ENCODE results near the gene KAT2A. TPM values are rescaled to one million over a fixed set of nuclear protein-coding genes. Genes with fewer than 3 reads are reported as not detected.

KAT2A gene
- total RNA-seq, 4 donors from 2014 or later: 36.3 to 107 (median 57.1) TPM

- H3K27ac ChIP-seq: no peak within 1 kb of the TSS
- H3K4me1 ChIP-seq: peaks cover 38% of the 10 kb centered on the region
- no peaks in the 10 kb centered on the region for H3K9me3 ChIP-seq
- DNase-seq (ENCODE audit: low spot score in 2 of 2): no peak
- peaks cover 32% of the 10 kb centered on the region for H3K36me3 ChIP-seq
- no peak for TF ChIP-seq CTCF (IDR thresholded peaks at IDR 0.05)
- no peak for TF ChIP-seq EP300 (IDR thresholded peaks at IDR 0.05)
- TF ChIP-seq POLR2A (IDR thresholded peaks at IDR 0.05): no peak
- TF ChIP-seq POLR2AphosphoS5 (IDR thresholded peaks at IDR 0.05): no peak
- H3K4me3 ChIP-seq: peak within 1 kb of the TSS; percentile 25
- no peaks in the 10 kb centered on the region for H3K27me3 ChIP-seq
- 54% methylated on average over 25 of the region's 61 CpGs for WGBS
Observed at GRCh38 chr17:42122371-42123303, 1.5 kb upstream of the KAT2A start, which contains the start of gene HSPB9. TSS of gene HSPB9 (plus strand) at chr17:42122804. CDS start at chr17:42122851, 47 bp downstream.

GRCh38 chr17:42120161-42120769 lies 902 bp downstream of the KAT2A start:
- Histone ChIP-seq H3K4me3 (peak overlapping the region; percentile 77), H3K27ac (no peak overlapping the region), H3K9me3 (no peaks in the 10 kb centered on the region), H3K4me1 (peaks cover 45% of the 10 kb centered on the region), H3K36me3 (peaks cover 12% of the 10 kb centered on the region), H3K27me3 (no peaks in the 10 kb centered on the region)
- no peak for DNase-seq (ENCODE audit: low spot score in 2 of 2)
- no peak for TF ChIP-seq EP300 (IDR thresholded peaks at IDR 0.05)
- TF ChIP-seq POLR2A (IDR thresholded peaks at IDR 0.05): no peak
- 40% methylated on average over 7 of the region's 7 CpGs for WGBS

- Histone ChIP-seq H3K27ac (no peak overlapping the region), H3K36me3 (peaks cover 4% of the 10 kb centered on the region), H3K4me1 (peaks cover 45% of the 10 kb centered on the region), H3K27me3 (no peaks in the 10 kb centered on the region), H3K4me3 (no peak overlapping the region), H3K9me3 (no peaks in the 10 kb centered on the region)
- WGBS: 90% methylated on average over 18 of the region's 18 CpGs
- TF ChIP-seq POLR2A (IDR thresholded peaks at IDR 0.05) (no peak), POLR2AphosphoS5 (IDR thresholded peaks at IDR 0.05) (no peak), EP300 (IDR thresholded peaks at IDR 0.05) (no peak), CTCF (IDR thresholded peaks at IDR 0.05) (no peak)
- no peak for DNase-seq (ENCODE audit: low spot score in 2 of 2)
Observed at GRCh38 chr17:42119301-42119700, 1.9 kb downstream of the KAT2A start.

- H3K27me3 ChIP-seq: no peaks in the 10 kb centered on the region
- DNase-seq (ENCODE audit: low spot score in 2 of 2): no peak
- peaks cover 4% of the 10 kb centered on the region for H3K36me3 ChIP-seq
- no peak overlapping the region for H3K27ac ChIP-seq
- H3K4me3 ChIP-seq: no peak overlapping the region
- TF ChIP-seq POLR2A (IDR thresholded peaks at IDR 0.05) (no peak), EP300 (IDR thresholded peaks at IDR 0.05) (no peak), POLR2AphosphoS5 (IDR thresholded peaks at IDR 0.05) (no peak), CTCF (IDR thresholded peaks at IDR 0.05) (peak in 1 of 2 donors; percentile 20)
- WGBS: 65% methylated on average over 2 of the region's 2 CpGs
- no peaks in the 10 kb centered on the region for H3K9me3 ChIP-seq
- peaks cover 47% of the 10 kb centered on the region for H3K4me1 ChIP-seq
Observed at GRCh38 chr17:42118545-42118944, 2.6 kb downstream of the KAT2A start.

- TF ChIP-seq EP300 (IDR thresholded peaks at IDR 0.05) (no peak), POLR2A (IDR thresholded peaks at IDR 0.05) (no peak), CTCF (IDR thresholded peaks at IDR 0.05) (no peak), POLR2AphosphoS5 (IDR thresholded peaks at IDR 0.05) (no peak)
- 87% methylated on average over 3 of the region's 4 CpGs for WGBS
- Histone ChIP-seq H3K4me3 (no peak overlapping the region), H3K4me1 (peaks cover 51% of the 10 kb centered on the region), H3K27ac (no peak overlapping the region), H3K36me3 (peaks cover 7% of the 10 kb centered on the region), H3K27me3 (no peaks in the 10 kb centered on the region), H3K9me3 (no peaks in the 10 kb centered on the region)
- no peak for DNase-seq (ENCODE audit: low spot score in 2 of 2)
Observed at GRCh38 chr17:42118126-42118510, 3.0 kb downstream of the KAT2A start.
